Testis (tissue), 3 donors: ENCODE results near the gene PPT2. TPM values are rescaled to one million over a fixed set of nuclear protein-coding genes. Genes with fewer than 3 reads are reported as not detected.

ENCODE experiments used
- DNase-seq: peaks from one replicate; pipeline ENCODE4 v3.0.0-alpha.2; 2019
- H3K27ac ChIP-seq, 2 donors: fragments of 200-600 bp; sonication (generic); one replicate each; pipeline ENCODE4 v1.5.1; 2019
- H3K27me3 ChIP-seq: fragments of 200-600 bp; sonication (generic); one replicate; pipeline ENCODE4 v1.5.1; 2019
- H3K36me3 ChIP-seq: fragments of 200-600 bp; sonication (generic); one replicate; pipeline ENCODE4 v1.5.1; 2017; ENCODE audit warnings: low read depth; ENCODE audit errors: missing control alignments
- H3K4me1 ChIP-seq: fragments of 200-600 bp; sonication (generic); one replicate; pipeline ENCODE4 v1.5.1; 2019
- H3K4me3 ChIP-seq, 2 donors: fragments of 200-600 bp; sonication (generic); one replicate each; pipeline ENCODE4 v1.5.1; 2017 to 2019
- H3K9me3 ChIP-seq: fragments of 200-600 bp; sonication (generic); one replicate; pipeline ENCODE4 v1.5.1; 2017
- POLR2A ChIP-seq: fragments of 450-650 bp; IDR thresholded peaks from one replicate; pipeline ENCODE4 v1.6.1; 2017; ENCODE audit warnings: antibody characterized with exemption, mild to moderate bottlenecking, moderate library complexity
- whole genome bisulfite sequencing, 2 donors: methylation state at CpG; one replicate each; pipeline ENCODE4 v1.1.5; 2018; 5-methylcytosine and 5-hydroxymethylcytosine counted together
- intact Hi-C: fragments of 100-400 bp; cut with DNase I; formaldehyde crosslinking; loops from one replicate; pipeline ENCODE4 v1.15.1; 2023; ENCODE audit warnings: low total_unique reads
- polyA plus RNA-seq: library from polyadenylated mRNA; stranded (reverse); fragments of 350-450 nt; fragmentation: Illumina TruSeq; extraction: RNeasy Lipid Tissue Mini Kit (QIAGEN cat#74804); gene quantifications from one replicate; pipeline ENCODE4 v1.2.3, GENCODE V29; 2014; ENCODE audit warnings: low read depth, low replicate concordance; ENCODE audit not compliant: insufficient read depth
- total RNA-seq, 2 donors: library from RNA; depleted of rRNA; stranded (reverse); fragments of >200 nt; gene quantifications; one replicate each; pipeline ENCODE4 v1.2.3, GENCODE V29; 2016
- TF ChIP-seq, protein P1 (sequence below), 3 experiments: fragments of 450-650 bp in 2 of 3; fragments of 200-600 bp in 1 of 3; sonication (generic) in 1 of 3; IDR thresholded peaks; one replicate each; pipeline ENCODE4 v1.5.1; 2016 to 2019; ENCODE audit warnings: antibody characterized with exemption in 3 of 3, mild to moderate bottlenecking in 2 of 3, moderate library complexity in 1 of 3

Gene PPT2
- total and polyA plus RNA-seq, 3 donors from 2014 or later, result 18.9 to 92.8 (median 33.9) TPM

DNA sequence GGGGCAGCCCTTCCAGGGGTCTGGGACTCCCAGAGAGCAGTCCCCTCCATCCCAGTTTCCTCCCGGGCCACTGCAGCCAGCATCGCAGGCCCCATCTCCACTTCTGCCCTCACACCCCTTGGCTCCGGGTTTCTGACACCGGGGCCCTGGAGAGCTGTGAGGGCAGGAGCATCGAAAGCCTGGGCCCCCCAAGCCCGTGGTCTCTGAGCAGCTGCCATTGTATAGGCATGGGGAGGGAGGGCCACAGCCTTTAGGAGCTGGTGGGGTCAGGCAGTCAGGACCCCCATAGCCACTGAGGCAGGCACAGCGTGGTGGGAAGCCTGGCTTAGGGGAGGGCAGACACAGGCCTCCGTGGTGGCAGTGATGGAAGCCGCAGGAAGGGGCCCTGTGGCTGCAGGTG, 48.2 kb downstream of the PPT2 start:
- intact Hi-C loops, result no loop called here
- 86 to 87% methylated on average over 9 of the region's 9 CpGs for WGBS, 2 donors
- Histone ChIP-seq H3K4me1 (peaks cover 4% of the 10 kb centered on the region), H3K36me3 (no peaks in the 10 kb centered on the region), H3K4me3 (no peak overlapping the region), H3K27ac (no peak overlapping the region), H3K9me3 (no peaks in the 10 kb centered on the region), H3K27me3 (no peaks in the 10 kb centered on the region)
- DNase-seq, result no peak
- no peak for TF ChIP-seq POLR2A
- TF ChIP-seq, protein P1, sequence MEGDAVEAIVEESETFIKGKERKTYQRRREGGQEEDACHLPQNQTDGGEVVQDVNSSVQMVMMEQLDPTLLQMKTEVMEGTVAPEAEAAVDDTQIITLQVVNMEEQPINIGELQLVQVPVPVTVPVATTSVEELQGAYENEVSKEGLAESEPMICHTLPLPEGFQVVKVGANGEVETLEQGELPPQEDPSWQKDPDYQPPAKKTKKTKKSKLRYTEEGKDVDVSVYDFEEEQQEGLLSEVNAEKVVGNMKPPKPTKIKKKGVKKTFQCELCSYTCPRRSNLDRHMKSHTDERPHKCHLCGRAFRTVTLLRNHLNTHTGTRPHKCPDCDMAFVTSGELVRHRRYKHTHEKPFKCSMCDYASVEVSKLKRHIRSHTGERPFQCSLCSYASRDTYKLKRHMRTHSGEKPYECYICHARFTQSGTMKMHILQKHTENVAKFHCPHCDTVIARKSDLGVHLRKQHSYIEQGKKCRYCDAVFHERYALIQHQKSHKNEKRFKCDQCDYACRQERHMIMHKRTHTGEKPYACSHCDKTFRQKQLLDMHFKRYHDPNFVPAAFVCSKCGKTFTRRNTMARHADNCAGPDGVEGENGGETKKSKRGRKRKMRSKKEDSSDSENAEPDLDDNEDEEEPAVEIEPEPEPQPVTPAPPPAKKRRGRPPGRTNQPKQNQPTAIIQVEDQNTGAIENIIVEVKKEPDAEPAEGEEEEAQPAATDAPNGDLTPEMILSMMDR (IDR thresholded peaks at IDR 0.05), result no peak

- no peaks in the 10 kb centered on the region for H3K36me3 ChIP-seq
- H3K9me3 ChIP-seq, result no peaks in the 10 kb centered on the region
- 77 to 90% methylated on average over 2 to 9 of the region's 9 CpGs for WGBS, 2 donors
- intact Hi-C loops, result no loop called here
- no peak overlapping the region for H3K27ac ChIP-seq
- H3K4me1 ChIP-seq, result no peaks in the 10 kb centered on the region
- no peak for DNase-seq
- no peaks in the 10 kb centered on the region for H3K27me3 ChIP-seq
- TF ChIP-seq, protein P1 (IDR thresholded peaks at IDR 0.05), result no peak
- no peak for TF ChIP-seq POLR2A
- H3K4me3 ChIP-seq, result no peak overlapping the region
Observed at GRCh38 chr6:32203426-32204267, 49.7 kb downstream of the PPT2 start.

- no peak for TF ChIP-seq POLR2A
- TF ChIP-seq, protein P1 (IDR thresholded peaks at IDR 0.05), result no peak
- intact Hi-C loops, result no loop called here
- Histone ChIP-seq H3K36me3 (no peaks in the 10 kb centered on the region), H3K4me3 (no peak overlapping the region), H3K9me3 (no peaks in the 10 kb centered on the region), H3K4me1 (no peaks in the 10 kb centered on the region), H3K27ac (no peak overlapping the region), H3K27me3 (no peaks in the 10 kb centered on the region)
- DNase-seq, result no peak
- WGBS, 2 donors, result 80 to 94% methylated on average over 2 to 3 of the region's 3 CpGs
Observed at GRCh38 chr6:32204268-32204715, 50.4 kb downstream of the PPT2 start.

DNA sequence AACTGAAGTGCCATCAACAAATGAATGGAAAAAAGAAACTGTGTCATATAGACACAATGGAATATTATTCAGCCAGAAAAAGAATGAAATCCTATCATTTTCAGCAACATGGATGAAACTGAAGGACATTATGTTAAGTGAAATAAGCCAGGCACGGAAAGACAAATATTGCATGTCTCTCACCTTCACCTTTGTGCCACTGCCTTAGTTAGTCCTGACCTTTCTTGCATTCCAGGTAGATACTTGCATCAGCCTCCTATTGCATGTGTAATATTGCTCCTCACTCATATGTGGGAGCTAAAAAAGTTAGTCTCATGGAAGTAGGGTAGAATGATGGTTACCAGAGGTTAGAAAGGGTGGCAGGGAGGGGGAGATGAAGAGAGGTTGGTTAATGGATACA, 55.1 kb downstream of the PPT2 start:
- no peaks in the 10 kb centered on the region for H3K4me1 ChIP-seq

More for the DNA sequence above, 55.1 kb downstream of the PPT2 start:
- Histone ChIP-seq H3K36me3 (no peaks in the 10 kb centered on the region), H3K9me3 (no peaks in the 10 kb centered on the region), H3K27ac (no peak overlapping the region), H3K4me3 (no peak overlapping the region), H3K27me3 (no peaks in the 10 kb centered on the region)
- WGBS, 2 donors, result 78 to 96% methylated on average over 1 of the region's 1 CpG
- intact Hi-C loops, result no loop called here
- TF ChIP-seq, protein P1 (IDR thresholded peaks at IDR 0.05), result no peak
- TF ChIP-seq POLR2A, result no peak
- DNase-seq, result no peak
